Measurements from ENCODE around the gene ATP8B3.
"Not testable (repeated sequence)": the region's sequence is repeated elsewhere in the genome, so short reads cannot be mapped to it uniquely, and the experiment has no call there.

The ATP8B3 gene

DNA sequence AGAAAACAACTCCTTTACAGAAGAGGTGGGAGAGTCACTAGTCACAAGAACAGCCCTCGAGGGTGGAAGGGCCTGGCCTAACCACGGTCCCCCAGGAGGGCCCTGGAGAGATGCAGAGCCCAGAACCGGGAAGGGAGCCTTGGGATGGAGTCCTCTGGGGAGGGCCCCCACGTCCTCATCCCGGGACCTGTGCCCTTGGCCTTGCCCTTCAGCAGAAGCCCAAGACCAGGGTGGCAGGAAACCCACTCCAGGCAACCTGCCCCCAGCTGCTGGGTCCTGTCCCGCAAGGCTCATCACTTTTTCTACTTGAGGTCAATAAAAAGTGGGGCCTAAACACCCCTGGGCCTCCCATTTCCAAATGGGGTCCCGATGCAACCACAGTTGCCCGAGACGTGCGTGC lies 2.3 kb upstream of the ATP8B3 start:
- DNase-seq, result no peak

DNA sequence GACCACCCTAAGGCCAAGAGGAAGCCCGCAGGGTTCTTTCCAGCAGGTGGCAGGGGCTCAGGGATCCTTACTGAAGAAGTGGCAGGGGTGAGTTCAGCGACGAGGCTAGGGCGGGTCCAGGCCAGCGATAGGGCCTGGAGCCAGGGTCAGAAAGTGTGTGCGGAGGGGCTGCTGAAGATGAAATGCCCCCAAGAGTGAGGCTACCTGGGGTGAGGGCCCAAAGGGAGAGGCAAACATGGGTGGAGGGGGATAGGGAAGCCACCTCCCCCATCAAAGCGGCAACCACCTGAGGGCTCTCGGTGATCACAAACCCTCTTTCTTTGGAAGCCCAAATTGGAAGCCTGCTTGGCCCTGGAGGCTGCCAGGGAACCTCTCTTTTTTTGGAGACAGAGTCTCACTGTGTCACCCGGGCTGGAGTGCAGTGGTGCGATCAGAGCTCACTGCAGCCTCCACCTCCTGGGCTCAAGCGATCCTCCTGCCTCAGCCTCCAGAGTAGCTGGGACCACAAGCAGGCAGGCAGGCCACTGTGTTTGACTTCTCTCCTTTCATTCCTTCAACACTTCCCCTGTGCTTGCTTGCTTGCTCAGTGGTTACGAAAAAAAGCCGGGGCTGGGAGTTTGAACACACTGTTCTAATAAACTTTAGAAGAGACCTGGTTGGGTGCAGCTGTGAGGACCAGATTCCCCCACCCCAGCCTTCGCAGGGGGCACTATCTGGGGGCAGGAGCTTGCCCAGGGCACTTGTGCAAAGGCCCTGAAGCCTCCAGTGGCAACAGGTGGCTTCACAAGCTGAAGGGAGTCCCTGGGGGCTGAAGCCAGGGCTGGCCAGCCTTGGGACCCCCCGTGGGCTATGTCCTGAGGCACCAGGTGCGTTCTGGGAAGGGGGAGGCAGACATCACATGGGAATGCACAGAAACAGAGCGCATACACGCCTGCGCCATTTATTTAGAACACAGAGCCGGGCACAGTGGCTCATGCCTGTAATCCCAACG lies 1.4 kb upstream of the ATP8B3 start:
- no peak for DNase-seq

DNA sequence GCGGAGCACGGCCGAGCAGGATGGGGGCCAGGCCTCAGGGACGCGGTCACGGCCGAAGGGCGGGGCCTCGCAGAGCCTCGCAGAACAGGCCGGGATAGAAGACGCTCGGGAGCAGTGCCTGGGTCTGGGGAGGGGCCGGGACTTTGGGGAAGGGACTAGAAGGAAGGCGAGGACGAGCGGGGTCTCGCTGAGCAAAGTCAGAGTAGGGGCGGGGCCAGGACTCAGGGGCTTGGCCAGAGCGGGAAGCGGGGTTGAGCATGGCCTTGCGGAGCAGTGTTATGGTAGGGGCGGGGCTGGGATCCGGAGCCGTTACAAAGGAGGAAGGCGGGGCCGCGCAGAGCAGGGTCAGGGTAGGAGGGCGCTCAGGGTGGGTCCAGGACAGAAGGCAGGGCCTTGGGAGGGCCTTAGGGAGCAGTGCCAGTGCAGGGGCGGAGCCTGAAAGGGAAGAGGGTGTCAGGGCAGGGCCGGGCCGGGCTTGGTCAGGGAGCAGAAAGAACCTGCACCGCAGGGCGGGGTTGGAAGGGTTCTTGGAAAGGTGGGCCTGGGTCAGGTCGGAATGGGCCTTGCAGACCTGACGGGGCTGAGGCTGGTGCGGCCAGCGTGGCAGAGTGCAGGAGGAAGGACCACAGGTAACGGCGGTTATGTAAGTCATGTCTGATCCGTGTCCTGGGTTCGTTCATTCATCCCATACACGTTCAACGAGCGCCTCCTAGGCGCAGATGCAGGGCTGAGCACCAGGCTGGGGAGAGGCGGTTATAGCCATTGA lies 533 bp upstream of the ATP8B3 start:
- DNase-seq, result peak; percentile 94

DNA sequence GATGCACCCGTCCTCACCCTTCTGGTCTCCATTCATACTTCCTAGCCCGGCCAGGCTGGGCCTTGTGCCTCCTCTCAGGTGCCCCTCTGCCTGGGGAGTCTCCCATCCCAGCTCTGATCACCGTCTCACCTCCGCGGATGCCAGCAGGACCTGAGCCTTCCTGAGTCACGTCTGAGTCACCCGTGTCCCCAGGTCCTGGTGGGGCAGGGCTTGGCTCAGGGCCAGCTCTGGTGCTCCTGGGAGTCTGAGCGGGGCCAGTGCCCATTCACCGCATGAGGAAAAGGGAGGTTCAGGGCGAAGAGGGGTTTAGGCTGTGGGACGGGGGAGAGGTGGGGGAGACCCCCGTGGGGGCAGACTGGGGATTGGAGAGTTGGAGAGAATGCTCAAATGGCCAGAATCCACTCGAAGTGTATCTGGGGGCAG lies 593 bp downstream of the ATP8B3 start:
- DNase-seq, result peak; percentile 31

DNA sequence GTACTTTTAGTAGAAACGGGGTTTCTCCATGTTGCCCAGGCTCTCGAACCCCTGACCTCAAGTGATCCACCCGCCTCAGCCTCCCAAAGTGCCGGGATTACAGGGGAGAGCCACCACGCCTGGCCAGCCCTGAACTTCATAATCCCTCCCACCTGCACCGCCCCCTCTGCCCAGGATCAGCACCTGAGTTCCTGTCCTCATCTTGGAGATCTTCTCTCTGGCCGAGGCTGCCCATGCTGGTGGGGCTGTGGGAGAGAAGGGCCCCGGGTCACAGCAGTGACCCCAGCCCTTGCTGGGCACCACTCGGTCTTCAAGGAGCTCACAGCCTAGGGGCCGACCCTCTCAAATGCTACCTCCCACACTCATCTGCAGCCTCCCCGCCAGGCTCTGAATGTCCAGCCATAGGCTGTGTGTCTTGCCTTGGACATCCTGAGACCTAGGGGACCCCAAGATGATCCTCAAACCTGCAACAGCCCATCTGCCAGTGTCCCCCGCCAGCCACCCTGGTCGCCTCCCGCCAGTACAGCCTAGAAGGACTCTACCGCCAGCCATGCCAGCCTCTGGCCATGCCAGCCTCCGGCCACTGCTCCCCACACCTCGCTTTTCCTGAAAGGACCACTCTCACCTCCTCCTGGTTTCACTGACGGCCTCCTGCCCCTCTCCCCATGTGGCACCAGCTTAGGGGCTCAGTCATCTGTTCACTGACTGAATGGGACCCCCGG lies 1.5 kb downstream of the ATP8B3 start:
- DNase-seq, result no peak

DNA sequence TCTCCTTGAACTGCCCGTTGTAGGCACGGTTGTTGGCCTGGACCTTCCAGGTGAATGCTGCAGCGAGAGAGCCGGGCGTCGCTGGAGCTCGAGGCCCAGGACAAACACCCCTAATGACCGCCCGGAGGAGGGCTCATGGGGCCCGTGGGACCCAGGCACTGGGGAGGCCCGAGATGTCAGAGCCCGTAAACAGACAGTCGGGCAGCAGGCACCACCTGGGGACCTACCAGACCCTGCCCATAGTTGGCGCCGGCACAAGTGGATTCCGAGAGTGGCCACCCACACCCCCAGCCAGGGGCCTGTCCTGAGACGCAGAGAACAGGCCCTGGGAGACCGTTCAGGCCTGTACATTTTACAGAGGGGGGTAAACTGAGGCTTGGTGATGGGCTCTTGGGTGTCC lies 2.4 kb downstream of the ATP8B3 start:
- no peak for DNase-seq

DNA sequence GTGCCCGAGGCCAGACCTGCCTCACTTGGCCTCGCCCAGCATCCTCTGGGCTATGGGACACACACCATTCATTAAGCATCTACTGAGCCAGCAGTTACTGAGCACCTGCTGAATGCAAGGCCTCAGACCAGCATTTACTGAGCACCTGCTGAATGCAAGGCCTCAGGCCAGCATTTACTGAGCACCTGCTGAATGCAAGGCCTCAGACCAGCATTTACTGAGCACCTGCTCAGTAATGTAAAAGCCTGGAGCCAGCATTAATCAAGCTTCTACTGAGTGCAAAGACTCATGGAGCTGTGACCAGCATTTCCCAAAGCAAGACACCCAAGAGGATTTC lies 3.7 kb downstream of the ATP8B3 start:
- DNase-seq, result no peak

DNA sequence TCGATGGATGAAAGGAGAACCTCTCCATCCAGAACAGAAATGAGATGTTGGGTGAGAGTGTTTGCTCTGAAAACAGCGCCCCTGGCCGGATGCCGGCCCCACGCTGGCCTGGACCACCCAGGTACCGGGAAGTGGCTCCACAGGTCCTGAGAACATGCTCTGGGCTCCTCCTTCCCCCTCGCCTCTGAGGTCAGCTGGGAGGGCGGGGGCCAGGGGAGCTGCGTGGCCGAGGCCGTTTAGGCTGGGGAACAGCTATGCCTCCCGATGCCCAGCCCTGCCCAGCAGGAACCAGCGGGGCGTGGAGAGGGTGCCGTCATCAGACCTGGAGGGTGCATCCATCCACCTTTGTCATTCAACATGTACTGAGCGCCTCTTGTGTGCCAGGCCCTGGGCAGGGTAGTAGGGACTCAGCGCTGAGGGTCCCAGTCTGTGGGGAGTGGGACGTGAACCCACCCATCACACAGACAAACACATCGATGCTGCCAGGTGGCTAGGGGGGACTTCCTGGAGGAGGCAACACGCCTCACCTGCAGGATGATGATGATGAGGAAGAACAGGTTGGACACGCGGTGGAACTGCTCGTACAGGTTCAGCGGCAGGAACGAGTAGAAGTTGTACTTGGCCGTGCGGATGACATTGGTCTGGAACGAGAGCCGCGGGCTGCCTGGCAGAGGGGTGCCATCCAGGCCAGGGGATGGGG lies 4.2 kb downstream of the ATP8B3 start:
- DNase-seq, result no peak

DNA sequence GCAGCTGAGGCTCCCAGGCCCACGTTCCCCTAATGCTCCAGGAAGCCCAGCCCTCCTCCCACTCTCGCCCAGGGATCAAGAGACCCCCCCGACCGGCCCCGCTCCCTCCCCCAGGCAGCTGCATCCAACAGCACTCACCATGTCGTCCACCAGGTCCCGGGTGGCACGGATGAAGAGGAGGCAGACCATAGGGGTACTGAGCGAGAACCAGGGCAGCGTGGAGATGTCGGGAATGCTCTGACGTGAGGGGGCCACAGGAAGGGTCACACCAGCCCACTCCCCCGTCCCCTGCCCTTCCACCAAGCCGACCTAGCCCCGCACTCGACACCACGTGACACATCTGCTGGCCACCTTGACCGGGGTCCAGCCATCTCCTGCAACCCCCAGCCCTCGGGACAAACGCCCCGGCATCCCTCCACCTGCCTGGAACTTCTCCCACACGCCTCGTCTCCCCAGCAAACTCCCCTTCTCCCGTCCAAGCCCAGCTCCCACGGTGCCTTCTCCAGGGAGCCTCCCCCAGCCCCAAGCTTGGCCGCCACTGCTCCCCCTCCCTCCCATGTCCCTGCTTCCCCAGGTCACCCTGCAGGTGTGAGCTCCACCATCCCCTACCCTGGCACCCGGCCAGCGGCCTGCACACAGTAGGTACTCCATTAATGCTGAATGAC lies 4.9 kb downstream of the ATP8B3 start:
- no peak for DNase-seq

DNA sequence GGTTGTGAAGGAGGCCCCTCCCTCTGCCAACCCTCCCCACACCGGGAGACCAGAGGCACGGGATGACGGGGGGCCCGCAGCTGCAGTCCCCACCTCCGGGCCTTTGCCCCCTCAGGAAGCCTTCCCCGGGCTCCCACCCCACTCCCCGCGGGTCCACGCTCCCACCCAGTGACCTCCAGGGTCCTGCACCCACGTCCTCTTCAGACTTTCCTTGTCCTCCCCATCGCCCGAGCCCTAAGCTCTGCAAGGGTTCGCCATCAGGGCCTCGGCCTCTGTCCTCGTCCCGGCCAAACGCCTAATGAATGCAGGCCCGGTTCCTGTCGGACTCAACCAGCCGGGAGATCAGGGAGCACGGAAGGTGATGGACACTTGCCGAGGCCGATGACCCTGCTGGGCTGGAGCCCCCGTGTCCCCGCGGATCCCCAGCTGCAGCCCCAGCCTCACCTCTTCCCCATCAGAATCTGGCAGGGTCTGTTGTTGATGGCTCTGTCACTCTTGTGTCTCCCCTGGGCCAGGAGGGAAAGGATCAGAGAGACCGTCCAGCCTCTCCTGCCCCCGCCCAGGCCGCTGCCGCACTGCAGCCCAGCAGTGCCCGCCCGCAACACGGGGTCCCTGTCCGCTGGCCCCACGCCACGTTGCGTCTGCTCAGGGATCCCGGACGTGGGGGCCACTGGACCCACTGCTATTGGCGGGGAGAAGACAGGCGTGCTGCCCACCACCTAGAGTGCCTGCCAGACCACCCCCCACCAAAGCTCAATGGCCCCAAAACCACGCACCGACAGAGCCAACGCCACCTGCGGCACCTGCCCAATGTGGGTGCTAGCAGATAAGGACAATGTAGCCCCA lies 5.7 kb downstream of the ATP8B3 start:
- no peak for DNase-seq

DNA sequence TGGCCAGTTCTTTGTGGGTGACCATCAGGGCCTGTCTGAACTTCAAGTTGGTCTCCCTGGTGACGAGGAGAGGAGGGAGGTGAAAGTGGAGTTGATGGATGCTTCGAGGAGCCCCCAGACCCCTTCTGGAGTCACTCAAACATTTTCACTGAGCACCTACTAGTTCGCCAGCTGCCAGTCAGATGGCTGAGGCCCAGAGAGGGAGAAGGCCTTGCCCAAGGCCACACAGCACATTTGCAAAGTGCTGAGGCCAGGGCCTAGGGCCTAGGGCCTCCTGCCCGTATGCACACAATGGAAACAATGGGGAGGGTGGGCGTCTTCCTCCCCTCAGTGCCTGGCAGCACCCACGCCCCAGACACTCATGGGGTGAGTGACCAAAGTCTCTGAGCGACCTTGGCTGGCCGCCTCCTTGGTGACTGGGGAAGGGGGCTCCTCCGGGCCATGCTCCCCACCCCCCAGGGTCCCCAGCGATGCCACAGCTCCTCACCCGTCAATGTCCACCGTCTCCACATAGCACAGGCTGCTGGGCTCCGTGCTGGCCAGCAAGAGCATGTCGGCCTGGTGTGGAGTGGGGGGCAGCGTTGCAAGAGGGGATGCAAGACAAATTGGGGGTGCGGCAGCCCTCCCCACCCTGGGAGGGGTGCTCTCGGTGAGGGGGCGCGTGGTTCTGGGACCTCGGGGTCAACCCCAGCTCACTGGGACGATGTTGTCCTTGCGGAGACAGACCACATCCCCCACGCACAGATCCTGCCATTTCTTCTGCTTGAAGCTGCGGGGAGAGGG lies 6.5 kb downstream of the ATP8B3 start:
- no peak for DNase-seq

DNA sequence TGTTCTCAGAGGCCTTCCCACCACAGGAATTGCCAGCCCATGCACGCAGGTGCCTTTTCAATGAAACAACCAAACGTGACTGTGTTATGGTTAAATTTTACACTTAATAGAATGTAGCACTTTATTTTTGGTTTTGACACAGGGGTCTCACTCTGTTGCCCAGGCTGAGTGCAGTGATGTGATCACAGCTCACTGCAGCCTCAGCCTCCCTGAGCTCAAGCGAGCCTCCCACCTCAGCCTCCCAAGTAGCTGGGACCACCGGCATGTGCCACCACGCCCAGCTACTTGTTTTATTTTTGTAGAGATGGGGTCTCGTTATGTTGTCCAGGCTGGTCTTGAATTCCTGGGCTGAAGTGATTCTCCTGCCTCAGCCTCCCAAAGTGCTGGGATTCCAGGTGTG lies 7.2 kb downstream of the ATP8B3 start:
- DNase-seq, result no peak

DNA sequence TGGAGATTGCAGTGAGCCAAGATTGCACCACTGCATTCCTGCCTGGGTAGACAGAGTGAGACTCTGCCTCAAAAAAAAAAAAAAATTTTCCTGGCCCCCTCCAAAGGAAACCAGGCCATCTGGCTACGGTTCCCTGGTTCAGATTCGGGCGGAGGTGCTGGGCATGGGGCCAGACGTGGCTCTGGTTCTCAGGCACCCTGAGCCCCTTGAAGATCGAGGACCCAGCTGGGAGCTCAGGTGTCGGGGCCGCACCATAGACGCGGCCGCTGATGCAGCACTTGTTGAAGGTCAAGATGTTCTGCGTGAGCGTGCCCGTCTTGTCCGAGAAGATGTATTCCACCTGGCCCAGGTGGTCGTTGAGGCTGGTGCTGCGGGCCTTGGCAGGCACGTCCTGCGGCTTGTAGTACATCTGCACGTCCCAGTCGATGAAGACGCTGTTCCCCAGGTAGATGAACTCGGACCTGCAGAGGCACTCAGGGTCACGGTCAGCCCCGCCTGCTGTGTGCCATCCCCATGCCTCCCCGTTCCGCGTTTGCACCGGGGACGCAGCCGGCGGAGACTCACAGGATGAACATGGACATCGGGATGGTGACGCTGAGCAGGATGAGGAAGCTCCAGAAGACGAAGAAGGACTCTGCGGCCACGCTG lies 12.3 kb downstream of the ATP8B3 start:
- DNase-seq, result no peak

DNA sequence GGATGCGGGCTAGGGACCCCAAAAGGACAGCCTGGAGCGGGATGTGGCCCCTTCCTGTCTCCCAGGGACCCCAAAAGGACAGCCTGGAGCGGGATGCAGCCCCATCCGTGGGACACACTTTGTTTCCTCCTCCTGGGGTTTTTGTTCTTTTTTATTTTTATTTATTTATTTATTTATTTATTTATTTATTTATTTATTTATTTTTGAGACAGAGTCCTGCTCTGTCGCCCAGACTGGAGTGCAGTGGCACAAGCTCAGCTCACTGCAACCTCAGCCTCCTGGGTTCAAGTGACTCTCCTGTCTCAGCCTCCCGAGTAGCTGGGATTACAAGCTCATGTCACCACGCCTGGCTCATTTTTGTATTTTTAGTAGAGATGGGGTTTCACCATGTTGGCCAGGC lies 14.8 kb downstream of the ATP8B3 start:
- DNase-seq, result not testable (repeated sequence)

DNA sequence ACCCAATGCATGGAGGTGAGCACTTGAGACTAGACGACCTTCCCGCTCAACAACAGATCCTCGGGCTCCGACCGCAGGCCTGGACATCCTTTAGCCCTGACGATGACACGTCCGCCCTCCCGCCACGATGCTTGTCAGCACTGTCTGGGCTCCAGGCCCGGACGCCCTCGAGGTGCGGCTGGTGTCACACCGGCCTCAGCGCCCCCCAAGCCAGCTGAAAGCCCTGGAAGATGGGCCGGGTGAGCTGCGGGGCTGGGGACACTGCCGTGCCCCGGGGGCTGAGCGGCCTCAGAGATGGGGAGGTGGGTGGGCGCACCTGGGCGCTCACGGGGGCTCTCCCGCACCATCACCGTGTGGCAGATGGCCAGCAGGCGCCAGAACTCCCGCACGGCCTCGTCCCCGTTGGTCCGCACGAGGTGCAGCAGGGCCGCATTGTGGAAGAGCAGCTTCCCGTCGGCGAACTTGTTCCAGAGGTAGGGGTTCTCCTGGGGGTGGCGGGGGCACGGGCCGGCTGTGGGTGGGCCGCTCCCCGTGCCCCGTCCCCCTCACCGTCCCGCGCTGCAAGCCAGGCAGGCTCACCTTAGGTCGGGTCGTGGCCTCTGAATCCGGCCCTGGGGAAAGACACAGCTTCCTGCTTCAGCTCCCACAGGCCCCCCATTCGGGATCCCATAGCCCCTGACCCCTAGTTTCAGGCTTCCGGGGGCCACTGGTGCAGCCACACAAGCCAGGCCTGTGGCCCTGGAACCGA lies 15.5 kb downstream of the ATP8B3 start:
- no peak for DNase-seq

DNA sequence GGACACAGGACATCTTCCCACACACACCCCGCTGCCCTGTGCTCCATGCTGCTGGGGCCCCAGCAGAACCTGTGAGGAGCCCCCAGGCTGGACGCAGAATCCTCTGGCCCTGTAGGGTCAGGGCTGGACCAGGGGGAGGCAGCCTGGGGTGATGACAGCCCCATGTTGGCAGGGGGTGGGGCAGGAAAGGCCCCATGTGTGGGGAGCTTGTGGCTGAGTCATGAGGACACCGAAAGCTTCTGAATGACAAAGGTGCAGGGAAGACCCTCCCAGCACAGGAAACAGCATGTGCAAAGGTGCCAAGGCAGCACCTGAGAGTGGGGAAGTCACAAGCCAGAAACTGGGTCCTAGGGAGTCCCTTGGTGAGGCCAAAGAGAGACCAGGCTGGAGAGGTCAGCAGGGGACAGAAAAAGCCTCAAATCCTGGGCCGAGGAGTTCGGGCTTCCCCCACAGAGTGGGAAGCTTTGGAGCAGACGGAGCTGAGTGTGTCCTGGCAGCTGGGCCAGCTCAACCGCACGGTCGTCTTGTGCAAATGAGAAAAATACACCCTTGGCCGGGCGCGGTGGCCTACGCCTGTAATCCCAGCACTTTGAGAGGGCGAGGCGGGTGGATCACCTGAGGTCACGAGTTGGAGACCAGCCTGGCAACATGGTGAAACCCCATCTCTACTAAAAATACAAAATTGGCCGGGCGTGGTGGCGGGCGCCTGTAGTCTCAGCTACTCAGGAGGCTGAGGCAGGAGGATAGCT lies 17.5 kb downstream of the ATP8B3 start:
- DNase-seq, result no peak

DNA sequence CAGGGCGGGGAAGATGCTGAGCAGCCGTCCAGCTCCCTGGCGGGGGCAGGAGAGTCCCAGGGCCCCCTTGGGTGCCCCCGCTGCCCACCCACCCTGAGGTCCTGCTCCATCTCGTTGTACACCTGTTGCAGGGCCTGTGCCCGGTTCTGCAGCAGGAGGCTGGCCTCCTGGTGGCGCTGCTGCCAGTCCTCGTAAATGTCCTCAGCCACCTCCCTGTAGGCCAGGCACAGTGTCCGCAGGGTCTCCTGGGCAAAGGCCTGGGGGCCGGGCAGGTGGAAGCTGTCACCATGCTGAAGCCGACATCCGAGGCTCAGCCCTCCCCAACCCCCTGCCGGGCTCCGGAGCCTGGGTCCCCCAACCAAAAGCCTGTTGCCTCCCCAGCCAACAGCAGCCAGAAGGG lies 20.2 kb downstream of the ATP8B3 start:
- DNase-seq, result no peak

DNA sequence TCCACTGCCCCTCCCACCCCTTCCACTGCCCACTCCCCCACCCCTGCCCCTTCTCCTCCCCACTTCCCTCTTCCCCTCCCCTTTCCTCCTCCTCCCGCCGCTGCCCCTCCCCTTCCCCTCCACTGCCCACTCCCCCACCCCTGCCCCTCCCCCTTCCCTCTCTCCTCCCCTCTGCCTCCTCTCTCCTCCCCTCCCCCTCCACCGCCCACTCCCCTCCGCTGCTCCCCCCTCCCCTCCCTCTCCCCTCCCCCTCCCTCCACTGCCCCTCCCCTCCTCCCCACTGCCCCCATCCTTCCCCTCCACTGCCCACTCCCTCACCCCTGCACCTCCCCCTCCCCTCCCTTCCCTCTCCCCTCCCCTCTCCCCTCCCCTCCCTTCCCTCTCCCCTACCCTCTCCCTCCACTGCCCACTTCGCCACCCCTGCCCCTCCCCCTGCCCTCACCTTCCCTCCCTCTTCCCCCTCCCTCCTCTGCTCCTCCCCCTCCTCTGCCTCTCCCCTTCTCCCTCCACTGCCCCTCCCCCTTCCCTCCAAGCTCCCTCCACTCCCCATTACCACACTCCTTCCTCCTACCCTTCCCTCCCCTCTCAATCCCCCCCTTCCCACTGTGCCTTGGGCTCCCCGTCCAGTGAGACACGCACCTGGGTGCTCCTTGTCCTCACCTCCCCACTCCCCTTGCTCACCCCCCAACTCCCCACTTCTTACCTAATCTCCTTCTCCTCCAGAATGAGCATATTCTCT lies 21.9 kb downstream of the ATP8B3 start:
- DNase-seq, result no peak

All from CD4-positive, alpha-beta T cell treated with Interleukin-15 for 1 hour (primary cell).